Measurements from ENCODE around the gene KCTD10. TPM values are rescaled to one million over a fixed set of nuclear protein-coding genes. Genes with fewer than 3 reads are reported as not detected.

The KCTD10 gene
- total and polyA plus RNA-seq, 9 of the 15 experiments (the other 6 are each of a cell fraction or from before 2014, with no cell fraction given): 1.9 to 37.5 (median 15.7) TPM

DNA sequence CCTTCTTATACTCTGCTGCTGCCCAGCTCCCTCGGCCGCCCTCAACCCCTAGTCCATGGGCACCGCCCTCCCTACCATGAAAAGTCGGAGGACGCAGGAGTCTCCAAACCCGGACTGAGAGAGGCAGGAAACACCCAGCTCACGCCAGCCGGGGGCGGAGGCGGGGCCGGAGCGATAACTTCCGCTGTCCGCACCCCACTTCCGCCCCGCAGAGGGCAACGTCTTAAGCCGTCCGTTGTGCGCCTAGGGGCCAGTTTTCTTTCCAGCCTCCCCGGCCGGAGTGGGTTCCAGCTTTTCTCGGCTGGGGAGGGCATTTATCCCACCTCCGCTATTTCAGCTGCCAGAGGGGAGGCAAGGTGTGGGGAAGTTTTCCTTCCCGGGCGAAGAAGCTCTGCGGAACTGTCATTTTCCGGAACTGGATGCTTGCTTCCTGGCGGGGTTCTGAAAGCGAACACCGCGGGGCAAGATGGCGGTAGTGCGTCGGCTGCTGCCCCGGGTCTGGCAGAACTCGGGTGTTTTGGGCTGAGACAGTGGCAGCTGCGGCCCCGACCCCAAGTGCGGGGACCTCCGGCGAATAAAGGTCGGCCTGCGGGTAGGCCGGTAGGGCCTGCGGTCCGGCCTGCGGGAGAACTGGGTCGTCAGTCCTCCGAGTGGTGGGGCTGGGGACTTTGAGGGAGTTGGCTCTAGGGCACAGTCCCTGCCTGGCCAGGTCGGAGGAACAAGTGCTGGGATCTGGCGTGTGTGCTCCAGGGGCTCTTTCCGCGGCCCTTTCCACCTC is at the start of gene KCTD10, which contains the start of gene UBE3B (continued):
- TF ChIP-seq JUND (IDR thresholded peaks at IDR 0.05; ENCODE audit: borderline replicate concordance, low read depth, low read length) (no peak), JUND (tag; IDR thresholded peaks at IDR 0.05; ENCODE audit: borderline replicate concordance, low read depth, low read length) (peak; percentile 44; the same call in 1 of the 3 replicates), KDM2B (CRISPR knock-in tag; IDR thresholded peaks at IDR 0.05) (no peak), NFIX (CRISPR knock-in tag; IDR thresholded peaks at IDR 0.05; ENCODE audit: low read depth) (no peak), TGIF2 (CRISPR knock-in tag; IDR thresholded peaks at IDR 0.05) (no peak), SMARCA4 (IDR thresholded peaks at IDR 0.05) (peak; percentile 28; the same call in 1 of the 2 replicates), NFE2L1 (tag; IDR thresholded peaks at IDR 0.05; ENCODE audit: borderline replicate concordance, low read depth) (no peak), PRMT5 (CRISPR knock-in tag; IDR thresholded peaks at IDR 0.05) (no peak), BRF1 (IDR thresholded peaks at IDR 0.05; ENCODE audit: borderline replicate concordance, extremely low read depth, insufficient read length) (no peak), CTBP1 (IDR thresholded peaks at IDR 0.05; ENCODE audit: borderline replicate concordance) (peak; percentile 84; the same call in 1 of the 2 replicates), NR2C1 (IDR thresholded peaks at IDR 0.05) (peak; percentile 92), NR2C1 (tag; IDR thresholded peaks at IDR 0.05) (peak; percentile 95), RAD51 (IDR thresholded peaks at IDR 0.05; ENCODE audit: borderline replicate concordance, low read depth) (no peak; the same call in 1 of the 2 replicates), ZNF445 (CRISPR knock-in tag; IDR thresholded peaks at IDR 0.05; ENCODE audit: low read depth) (no peak), ZNF79 (CRISPR knock-in tag; IDR thresholded peaks at IDR 0.05; ENCODE audit: low read depth) (0 out of 2 replicates have a peak, but pooled peaks have one; percentile 22), ZNF232 (CRISPR knock-in tag; IDR thresholded peaks at IDR 0.05) (no peak), NONO (IDR thresholded peaks at IDR 0.05; ENCODE audit: low read depth in 2 of 2, low read length in 1 of 2) (0 out of 4 replicates have a peak, but pooled peaks of 1 of the 2 experiments have one; percentile 10), NCOR1 (IDR thresholded peaks at IDR 0.05) (peak; percentile 98), ZNF384 (IDR thresholded peaks at IDR 0.05; ENCODE audit: low read depth, low read length) (no peak)
- TF ChIP-seq, protein P1, sequence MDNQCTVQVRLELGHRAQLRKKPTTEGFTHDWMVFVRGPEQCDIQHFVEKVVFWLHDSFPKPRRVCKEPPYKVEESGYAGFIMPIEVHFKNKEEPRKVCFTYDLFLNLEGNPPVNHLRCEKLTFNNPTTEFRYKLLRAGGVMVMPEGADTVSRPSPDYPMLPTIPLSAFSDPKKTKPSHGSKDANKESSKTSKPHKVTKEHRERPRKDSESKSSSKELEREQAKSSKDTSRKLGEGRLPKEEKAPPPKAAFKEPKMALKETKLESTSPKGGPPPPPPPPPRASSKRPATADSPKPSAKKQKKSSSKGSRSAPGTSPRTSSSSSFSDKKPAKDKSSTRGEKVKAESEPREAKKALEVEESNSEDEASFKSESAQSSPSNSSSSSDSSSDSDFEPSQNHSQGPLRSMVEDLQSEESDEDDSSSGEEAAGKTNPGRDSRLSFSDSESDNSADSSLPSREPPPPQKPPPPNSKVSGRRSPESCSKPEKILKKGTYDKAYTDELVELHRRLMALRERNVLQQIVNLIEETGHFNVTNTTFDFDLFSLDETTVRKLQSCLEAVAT (IDR thresholded peaks at IDR 0.05): no peak
- TF ChIP-seq, protein P2, sequence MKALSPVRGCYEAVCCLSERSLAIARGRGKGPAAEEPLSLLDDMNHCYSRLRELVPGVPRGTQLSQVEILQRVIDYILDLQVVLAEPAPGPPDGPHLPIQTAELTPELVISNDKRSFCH (CRISPR knock-in tag; IDR thresholded peaks at IDR 0.05): no peak
- TF ChIP-seq, protein P2 (tag; IDR thresholded peaks at IDR 0.05): peak; percentile 90
- TF ChIP-seq, protein P3, sequence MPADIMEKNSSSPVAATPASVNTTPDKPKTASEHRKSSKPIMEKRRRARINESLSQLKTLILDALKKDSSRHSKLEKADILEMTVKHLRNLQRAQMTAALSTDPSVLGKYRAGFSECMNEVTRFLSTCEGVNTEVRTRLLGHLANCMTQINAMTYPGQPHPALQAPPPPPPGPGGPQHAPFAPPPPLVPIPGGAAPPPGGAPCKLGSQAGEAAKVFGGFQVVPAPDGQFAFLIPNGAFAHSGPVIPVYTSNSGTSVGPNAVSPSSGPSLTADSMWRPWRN (IDR thresholded peaks at IDR 0.05; ENCODE audit: low read depth): 0 out of 2 replicates have a peak, but pooled peaks have one; percentile 38
- TF ChIP-seq, protein P4, sequence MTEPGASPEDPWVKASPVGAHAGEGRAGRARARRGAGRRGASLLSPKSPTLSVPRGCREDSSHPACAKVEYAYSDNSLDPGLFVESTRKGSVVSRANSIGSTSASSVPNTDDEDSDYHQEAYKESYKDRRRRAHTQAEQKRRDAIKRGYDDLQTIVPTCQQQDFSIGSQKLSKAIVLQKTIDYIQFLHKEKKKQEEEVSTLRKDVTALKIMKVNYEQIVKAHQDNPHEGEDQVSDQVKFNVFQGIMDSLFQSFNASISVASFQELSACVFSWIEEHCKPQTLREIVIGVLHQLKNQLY (CRISPR knock-in tag; conservative IDR thresholded peaks at IDR 0.05): no peak
- TF ChIP-seq, protein P5, sequence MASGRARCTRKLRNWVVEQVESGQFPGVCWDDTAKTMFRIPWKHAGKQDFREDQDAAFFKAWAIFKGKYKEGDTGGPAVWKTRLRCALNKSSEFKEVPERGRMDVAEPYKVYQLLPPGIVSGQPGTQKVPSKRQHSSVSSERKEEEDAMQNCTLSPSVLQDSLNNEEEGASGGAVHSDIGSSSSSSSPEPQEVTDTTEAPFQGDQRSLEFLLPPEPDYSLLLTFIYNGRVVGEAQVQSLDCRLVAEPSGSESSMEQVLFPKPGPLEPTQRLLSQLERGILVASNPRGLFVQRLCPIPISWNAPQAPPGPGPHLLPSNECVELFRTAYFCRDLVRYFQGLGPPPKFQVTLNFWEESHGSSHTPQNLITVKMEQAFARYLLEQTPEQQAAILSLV (tag; IDR thresholded peaks at IDR 0.05): peak; percentile 45; the same call in 1 of the 2 replicates
